ENCODE measurements around the gene ATRNL1.

Gene ATRNL1

GRCh38 chr10:115093286-115093775, at the start of gene ATRNL1:
Gene ATRNL1 (plus strand): TSS chr10:115093365. CDS start chr10:115093751, 386 bp downstream.
- no peak for DNase-seq

- no peak for DNase-seq
Observed at GRCh38 chr10:115043719-115044118, 49.4 kb upstream of the ATRNL1 start.

- no peak for DNase-seq
Observed at GRCh38 chr10:115044891-115045290, 48.3 kb upstream of the ATRNL1 start.

- DNase-seq: no peak
Observed at GRCh38 chr10:115045499-115045898, 47.7 kb upstream of the ATRNL1 start.

GRCh38 chr10:115046686-115047236, 46.4 kb upstream of the ATRNL1 start:
- no peak for DNase-seq

- no peak for DNase-seq
Observed at GRCh38 chr10:115047705-115048104, 45.5 kb upstream of the ATRNL1 start.

GRCh38 chr10:115049318-115049717, 43.8 kb upstream of the ATRNL1 start:
- DNase-seq: no peak

GRCh38 chr10:115049960-115050359, 43.2 kb upstream of the ATRNL1 start:
- DNase-seq: no peak

- DNase-seq: no peak
Observed at GRCh38 chr10:115050375-115051010, 42.7 kb upstream of the ATRNL1 start.

GRCh38 chr10:115051216-115051615, 41.9 kb upstream of the ATRNL1 start:
- DNase-seq: no peak

- no peak for DNase-seq
Observed at GRCh38 chr10:115052226-115052625, 40.9 kb upstream of the ATRNL1 start.

- DNase-seq: no peak
Observed at GRCh38 chr10:115052728-115053127, 40.4 kb upstream of the ATRNL1 start.

- no peak for DNase-seq
Observed at GRCh38 chr10:115056186-115056585, 37.0 kb upstream of the ATRNL1 start.

- no peak for DNase-seq
Observed at GRCh38 chr10:115059301-115059898, 33.8 kb upstream of the ATRNL1 start.

- DNase-seq: no peak
Observed at GRCh38 chr10:115063701-115064658, 29.2 kb upstream of the ATRNL1 start.

- no peak for DNase-seq
Observed at GRCh38 chr10:115065801-115066200, 27.4 kb upstream of the ATRNL1 start.

GRCh38 chr10:115066528-115066927, 26.6 kb upstream of the ATRNL1 start:
- DNase-seq: no peak

- DNase-seq: no peak
Observed at GRCh38 chr10:115073796-115074195, 19.4 kb upstream of the ATRNL1 start.

GRCh38 chr10:115082506-115082905, 10.7 kb upstream of the ATRNL1 start:
- no peak for DNase-seq

GRCh38 chr10:115084277-115084850, 8.8 kb upstream of the ATRNL1 start:
- no peak for DNase-seq

GRCh38 chr10:115091161-115091560, 2.0 kb upstream of the ATRNL1 start:
- DNase-seq: no peak

GRCh38 chr10:115092258-115092554, 959 bp upstream of the ATRNL1 start:
- no peak for DNase-seq
